A673 (cell line): ENCODE data around the gene PGLYRP3.

Source experiments
- EZH2 ChIP-seq: fragments of 200-600 bp; sonication (generic); IDR thresholded peaks from 2 replicates; pipeline ENCODE4 v1.6.1; 2017; ENCODE audit warnings: borderline replicate concordance, low read depth, mild to moderate bottlenecking, mixed read lengths, antibody characterized with exemption, low read length; ENCODE audit not compliant: poor library complexity, severe bottlenecking
- TF ChIP-seq, protein P1 (sequence below): fragments of 300-800, 200-600 bp; sonication (generic); conservative IDR thresholded peaks from 2 replicates; pipeline ENCODE4 v1.5.1; 2017; ENCODE audit warnings: low read depth, mild to moderate bottlenecking, antibody characterized with exemption, low read length, moderate library complexity, mixed read lengths

DNA sequence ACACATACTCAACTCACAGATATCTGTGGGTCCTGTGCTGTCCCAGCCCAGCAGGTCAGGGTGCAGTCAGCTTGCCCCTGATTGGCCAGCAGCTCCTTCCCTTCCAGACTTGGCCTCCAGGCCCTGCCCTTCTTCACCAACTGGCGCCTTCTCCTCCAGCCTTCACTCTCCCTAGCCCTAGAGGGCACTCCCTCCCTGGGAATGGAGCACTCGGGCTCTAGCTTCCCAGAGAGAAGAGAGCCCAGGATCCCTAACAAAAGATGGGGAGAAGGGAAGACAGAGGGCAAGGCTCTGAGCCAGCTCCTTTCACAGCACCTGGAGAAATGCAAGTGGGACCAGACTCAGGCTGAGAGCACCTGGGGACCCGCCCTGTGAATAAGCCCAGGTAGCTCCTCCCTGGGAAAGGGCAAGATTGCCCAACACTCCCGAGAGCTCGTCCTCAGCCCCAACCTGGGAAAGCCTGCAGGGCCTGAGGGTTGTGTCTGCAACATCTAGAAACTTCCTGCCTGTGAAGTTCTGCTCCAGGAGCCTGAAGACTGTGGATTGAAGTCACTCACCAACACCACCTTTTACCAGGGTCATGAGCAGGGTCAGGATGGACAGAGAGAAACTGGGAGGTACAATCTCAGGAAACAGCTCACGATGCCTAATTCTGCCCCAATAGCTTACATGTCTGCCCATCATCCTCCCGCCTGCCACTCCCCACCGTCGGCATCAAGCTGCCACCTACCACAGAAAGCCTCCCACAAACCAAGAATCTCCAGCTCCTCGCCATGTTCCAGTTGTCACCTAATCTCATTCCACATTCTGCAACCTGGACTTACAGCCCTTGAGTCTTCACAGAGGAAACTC lies 36.0 kb upstream of the PGLYRP3 start, which contains the start of gene PGLYRP4:
- TF ChIP-seq, protein P1, sequence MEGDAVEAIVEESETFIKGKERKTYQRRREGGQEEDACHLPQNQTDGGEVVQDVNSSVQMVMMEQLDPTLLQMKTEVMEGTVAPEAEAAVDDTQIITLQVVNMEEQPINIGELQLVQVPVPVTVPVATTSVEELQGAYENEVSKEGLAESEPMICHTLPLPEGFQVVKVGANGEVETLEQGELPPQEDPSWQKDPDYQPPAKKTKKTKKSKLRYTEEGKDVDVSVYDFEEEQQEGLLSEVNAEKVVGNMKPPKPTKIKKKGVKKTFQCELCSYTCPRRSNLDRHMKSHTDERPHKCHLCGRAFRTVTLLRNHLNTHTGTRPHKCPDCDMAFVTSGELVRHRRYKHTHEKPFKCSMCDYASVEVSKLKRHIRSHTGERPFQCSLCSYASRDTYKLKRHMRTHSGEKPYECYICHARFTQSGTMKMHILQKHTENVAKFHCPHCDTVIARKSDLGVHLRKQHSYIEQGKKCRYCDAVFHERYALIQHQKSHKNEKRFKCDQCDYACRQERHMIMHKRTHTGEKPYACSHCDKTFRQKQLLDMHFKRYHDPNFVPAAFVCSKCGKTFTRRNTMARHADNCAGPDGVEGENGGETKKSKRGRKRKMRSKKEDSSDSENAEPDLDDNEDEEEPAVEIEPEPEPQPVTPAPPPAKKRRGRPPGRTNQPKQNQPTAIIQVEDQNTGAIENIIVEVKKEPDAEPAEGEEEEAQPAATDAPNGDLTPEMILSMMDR, result no peak
- TF ChIP-seq EZH2, result no peak
